Measurements from ENCODE around the gene OSMR. TPM values are rescaled to one million over a fixed set of nuclear protein-coding genes. Genes with fewer than 3 reads are reported as not detected.

OSMR gene
- total and polyA plus RNA-seq, 9 of the 15 experiments (the other 6 are each of a cell fraction or from before 2014, with no cell fraction given) = 0.18 to 1.7 (median 0.94) TPM

GRCh38 chr5:38940230-38940858 lies 94.5 kb downstream of the OSMR start:
- no peaks in the 10 kb centered on the region for H3K4me1 ChIP-seq (replicated peaks in 1 of 2; ENCODE audit: control insufficient read depth in 2 of 2, insufficient read depth in 2 of 2, low read length in 2 of 2)
- no peaks in the 10 kb centered on the region for H3K79me2 ChIP-seq (ENCODE audit: control insufficient read depth, insufficient read depth, low read length)
- no peak overlapping the region for H3K4me3 ChIP-seq
- H3K9me1 ChIP-seq (ENCODE audit: control insufficient read depth, insufficient read depth, low read length) = no peaks in the 10 kb centered on the region
- DNase-seq (ENCODE audit: extremely low read depth in 1 of 4, low spot score in 3 of 4) (no peak), ATAC-seq (no peak), FAIRE-seq (no peak)
- ChIA-PET CTCF (ENCODE audit: low intra/inter-chr PET ratio) (no interaction called here), POLR2A (no interaction called here)
- H2AFZ ChIP-seq (ENCODE audit: low read depth, low read length) = no peak overlapping the region
- 36% methylated on average over 2 of the region's 2 CpGs for WGBS (ENCODE audit: insufficient coverage, low coverage, missing lambda C conversion rate)
- in situ Hi-C loops (cut with MboI) = no loop called here
- no peak overlapping the region for H3K27ac ChIP-seq (ENCODE audit: extremely low read depth, low read depth, low read length)
- H3K27me3 ChIP-seq (ENCODE audit: control insufficient read depth in 2 of 2, insufficient read depth in 2 of 2, low read length in 2 of 2) = no peaks in the 10 kb centered on the region
- no peak overlapping the region for H3K4me2 ChIP-seq (ENCODE audit: insufficient read depth, low read length)
- no TSS peak for BruUV-seq (replicated peaks)
- peaks cover 49% of the 10 kb centered on the region for H3K36me3 ChIP-seq (ENCODE audit: control insufficient read depth, insufficient read depth, low read length)
- H3K9me3 ChIP-seq (replicated peaks; ENCODE audit: control insufficient read depth, insufficient read depth, low read depth, low read length) = no peaks in the 10 kb centered on the region
- no peaks in the 10 kb centered on the region for H4K20me1 ChIP-seq (replicated peaks; ENCODE audit: control insufficient read depth, insufficient read depth, low read length)
- H3K9ac ChIP-seq (ENCODE audit: insufficient read depth in 1 of 2, low read depth in 2 of 2, low read length in 2 of 2) = no peak overlapping the region
- intact Hi-C loops (cut with micrococcal nuclease) = loop anchor here (10.0 kb wide), 1 partner anchor 144 kb away; no protein-coding TSS in a partner anchor
- no peak for TF ChIP-seq SAFB (IDR thresholded peaks at IDR 0.05; ENCODE audit: borderline replicate concordance, low read depth, low read length)
- TF ChIP-seq CBFB (CRISPR knock-in tag; IDR thresholded peaks at IDR 0.05) = no peak
- TF ChIP-seq HINFP (tag; conservative IDR thresholded peaks at IDR 0.05; ENCODE audit: low read depth) = no peak
- no peak for TF ChIP-seq HMGN3 (IDR thresholded peaks at IDR 0.05; ENCODE audit: borderline replicate concordance, extremely low read depth, insufficient read length, low read depth, low read length)
- TF ChIP-seq PBX2 (CRISPR knock-in tag; IDR thresholded peaks at IDR 0.05; ENCODE audit: low read depth) = no peak
- TF ChIP-seq PBX2 (tag; conservative IDR thresholded peaks at IDR 0.05; ENCODE audit: low read depth) = no peak
- no peak for TF ChIP-seq PATZ1 (CRISPR knock-in tag; IDR thresholded peaks at IDR 0.05; ENCODE audit: borderline replicate concordance)
- no peak for TF ChIP-seq POLR2B (IDR thresholded peaks at IDR 0.05; ENCODE audit: low read depth, partially characterized antibody)
- TF ChIP-seq ATF3 (IDR thresholded peaks at IDR 0.05) = no peak
- TF ChIP-seq ATF3 (CRISPR knock-in tag; conservative IDR thresholded peaks at IDR 0.05) = no peak
